Occipital lobe (tissue), 2 donors: ENCODE results near the gene CRTC3. TPM values are rescaled to one million over a fixed set of nuclear protein-coding genes. Genes with fewer than 3 reads are reported as not detected.
"Not testable (repeated sequence)": the region's sequence is repeated elsewhere in the genome, so short reads cannot be mapped to it uniquely, and the experiment has no call there.

Experiments used
- DNase-seq: peaks from one replicate; lab custom pipeline; 2025; lab: John Stamatoyannopoulos, UW
- total RNA-seq: library from RNA; depleted of rRNA; stranded (reverse); fragments of >200 nt; gene quantifications from one replicate; pipeline ENCODE4 v1.2.3, GENCODE V29; 2014

Gene CRTC3
- total RNA-seq, 1 donor from 2014 or later = 17.9 TPM

- no peak for DNase-seq
These were observed 90.8 kb downstream of the CRTC3 start for GRCh38 chr15:90620379-90621067.

DNA sequence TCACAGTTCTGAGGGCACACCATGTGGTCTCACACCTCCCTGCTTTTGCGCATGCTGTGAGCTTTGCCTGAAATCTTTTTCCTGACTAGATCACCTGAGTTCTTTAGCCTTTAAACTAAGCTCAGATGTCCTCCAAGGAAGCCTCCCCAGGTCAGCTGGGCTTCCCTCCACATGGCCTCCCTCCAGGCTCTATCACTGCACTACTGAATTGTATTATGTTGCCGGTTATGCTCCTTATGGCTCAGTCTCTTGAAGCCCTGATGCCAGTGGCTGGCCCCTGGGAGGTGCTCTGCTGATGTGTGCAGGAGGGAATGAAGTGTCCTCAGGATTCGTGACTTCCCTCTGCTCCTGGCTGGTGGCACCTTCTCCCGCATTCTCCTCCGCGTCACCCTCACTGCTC is 94.1 kb downstream of the CRTC3 start:
- DNase-seq = no peak

DNA sequence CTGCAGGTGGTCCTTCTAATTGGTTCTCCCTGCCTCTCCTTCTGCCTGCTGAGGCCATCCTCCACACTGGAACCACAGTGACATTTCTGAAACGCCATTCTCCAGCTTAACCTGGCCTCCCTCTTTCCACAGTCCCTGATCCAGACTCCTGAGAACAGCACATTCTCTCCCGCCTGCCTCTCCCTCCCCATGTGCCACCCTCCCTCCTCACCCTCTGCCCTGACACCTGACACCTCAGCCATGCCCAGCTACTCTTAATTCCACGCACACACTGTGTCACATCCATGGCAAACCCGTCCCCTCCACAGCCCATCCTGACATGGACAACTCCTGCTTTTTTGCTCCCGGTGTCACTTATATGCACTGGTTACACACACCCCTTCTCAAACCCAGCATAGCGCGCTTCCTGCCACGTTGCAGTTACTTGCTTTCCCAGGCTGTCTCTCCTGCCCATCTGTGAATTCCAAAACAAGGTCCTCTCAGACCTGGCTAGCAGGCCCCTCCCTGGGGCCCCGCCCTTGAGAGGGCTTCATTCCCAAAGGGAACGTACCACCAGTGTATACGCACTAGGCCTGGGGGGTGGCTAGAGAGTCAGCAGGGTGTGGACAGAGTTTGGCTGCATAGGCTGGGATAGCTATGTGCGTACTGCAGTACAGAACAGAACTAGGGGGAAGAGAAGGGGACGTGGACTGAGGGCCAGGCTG is 94.7 kb downstream of the CRTC3 start:
- DNase-seq = no peak

GRCh38 chr15:90625037-90625436 is 95.3 kb downstream of the CRTC3 start:
- DNase-seq = no peak

DNA sequence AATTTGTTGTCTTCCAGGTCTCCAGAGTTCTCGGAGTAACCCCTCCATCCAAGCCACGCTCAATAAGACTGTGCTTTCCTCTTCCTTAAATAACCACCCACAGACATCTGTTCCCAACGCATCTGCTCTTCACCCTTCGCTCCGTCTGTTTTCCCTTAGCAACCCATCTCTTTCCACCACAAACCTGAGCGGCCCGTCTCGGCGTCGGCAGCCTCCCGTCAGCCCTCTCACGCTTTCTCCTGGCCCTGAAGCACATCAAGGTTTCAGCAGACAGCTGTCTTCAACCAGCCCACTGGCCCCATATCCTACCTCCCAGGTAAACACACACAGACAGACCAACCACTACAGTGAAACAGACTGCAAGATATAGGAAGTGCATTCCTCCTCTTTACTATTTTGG is 99.5 kb downstream of the CRTC3 start:
- no peak for DNase-seq

DNA sequence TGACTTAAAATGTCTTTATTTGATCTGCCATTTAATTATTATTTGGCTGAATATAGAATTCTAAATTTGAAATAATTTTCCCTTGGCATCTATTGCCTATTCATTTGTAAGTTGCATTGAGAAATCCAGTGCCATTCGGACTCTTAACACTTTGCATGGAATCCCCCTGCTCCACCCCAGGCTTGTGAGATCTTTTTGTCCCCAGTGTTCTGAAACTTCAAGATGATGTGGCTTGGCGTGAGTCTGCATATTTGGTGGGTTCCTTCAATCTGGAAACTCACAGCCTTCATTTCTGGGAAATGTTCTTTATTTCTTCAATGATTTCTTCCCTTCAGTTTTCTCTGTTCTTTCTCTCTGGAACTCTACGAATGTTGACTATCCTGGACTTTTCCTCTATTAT is 103.6 kb downstream of the CRTC3 start:
- no peak for DNase-seq

DNA sequence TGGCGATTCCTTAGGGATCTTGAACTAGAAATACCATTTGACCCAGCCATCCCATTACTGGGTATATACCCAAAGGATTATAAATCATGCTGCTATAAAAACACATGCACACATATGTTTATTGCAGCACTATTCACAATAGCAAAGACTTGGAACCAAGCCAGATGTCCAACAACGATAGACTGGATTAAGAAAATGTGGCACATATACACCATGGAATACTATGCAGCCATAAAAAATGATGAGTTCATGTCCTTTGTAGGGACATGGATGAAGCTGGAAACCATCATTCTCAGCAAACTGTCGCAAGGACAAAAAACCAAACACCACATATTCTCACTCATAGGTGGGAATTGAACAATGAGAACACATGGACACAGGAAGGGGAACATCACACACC is 107.3 kb downstream of the CRTC3 start:
- DNase-seq = not testable (repeated sequence)

- DNase-seq = no peak
These were observed 108.0 kb downstream of the CRTC3 start for GRCh38 chr15:90637693-90638092.

DNA sequence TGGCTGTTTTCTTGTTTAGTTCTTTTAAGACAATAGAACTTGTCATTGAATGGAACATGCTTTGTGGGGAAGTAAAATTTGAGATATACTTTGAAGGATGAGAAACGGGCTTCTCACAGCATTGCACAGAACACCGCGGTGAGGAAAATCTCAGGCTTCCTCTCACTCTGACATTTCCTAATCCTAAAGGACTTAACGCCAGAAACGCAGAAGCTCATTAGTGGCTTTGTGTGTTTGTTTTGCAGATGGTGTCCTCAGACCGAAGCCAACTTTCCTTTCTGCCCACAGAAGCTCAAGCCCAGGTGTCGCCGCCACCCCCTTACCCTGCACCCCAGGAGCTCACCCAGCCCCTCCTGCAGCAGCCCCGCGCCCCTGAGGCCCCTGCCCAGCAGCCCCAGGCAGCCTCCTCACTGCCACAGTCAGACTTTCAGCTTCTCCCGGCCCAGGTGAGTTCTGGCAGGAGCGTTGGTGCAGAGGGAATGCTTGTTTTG is 108.5 kb downstream of the CRTC3 start:
- DNase-seq = no peak

DNA sequence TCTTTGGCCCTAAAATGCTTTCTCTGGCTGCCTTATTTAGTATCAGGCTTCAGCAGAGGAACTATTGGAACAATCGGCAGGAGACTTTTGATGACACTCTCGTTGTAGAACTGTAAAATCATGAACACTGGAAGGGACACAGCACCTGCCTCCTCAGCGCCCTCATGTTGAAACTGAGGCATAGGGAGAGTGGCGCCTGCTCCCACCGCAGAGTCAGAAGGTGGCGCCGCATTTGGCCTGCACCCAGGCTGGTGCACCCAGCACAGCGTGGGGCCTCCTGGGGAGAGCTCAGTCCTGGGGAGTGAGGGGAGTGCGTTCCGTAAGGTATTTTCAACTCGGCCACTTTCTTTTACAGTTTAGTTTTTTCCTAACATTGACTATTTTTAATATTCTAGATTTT is 109.2 kb downstream of the CRTC3 start:
- no peak for DNase-seq

GRCh38 chr15:90640862-90641261 is 111.1 kb downstream of the CRTC3 start:
- no peak for DNase-seq

GRCh38 chr15:90641581-90642463 is 112.1 kb downstream of the CRTC3 start:
- no peak for DNase-seq

DNA sequence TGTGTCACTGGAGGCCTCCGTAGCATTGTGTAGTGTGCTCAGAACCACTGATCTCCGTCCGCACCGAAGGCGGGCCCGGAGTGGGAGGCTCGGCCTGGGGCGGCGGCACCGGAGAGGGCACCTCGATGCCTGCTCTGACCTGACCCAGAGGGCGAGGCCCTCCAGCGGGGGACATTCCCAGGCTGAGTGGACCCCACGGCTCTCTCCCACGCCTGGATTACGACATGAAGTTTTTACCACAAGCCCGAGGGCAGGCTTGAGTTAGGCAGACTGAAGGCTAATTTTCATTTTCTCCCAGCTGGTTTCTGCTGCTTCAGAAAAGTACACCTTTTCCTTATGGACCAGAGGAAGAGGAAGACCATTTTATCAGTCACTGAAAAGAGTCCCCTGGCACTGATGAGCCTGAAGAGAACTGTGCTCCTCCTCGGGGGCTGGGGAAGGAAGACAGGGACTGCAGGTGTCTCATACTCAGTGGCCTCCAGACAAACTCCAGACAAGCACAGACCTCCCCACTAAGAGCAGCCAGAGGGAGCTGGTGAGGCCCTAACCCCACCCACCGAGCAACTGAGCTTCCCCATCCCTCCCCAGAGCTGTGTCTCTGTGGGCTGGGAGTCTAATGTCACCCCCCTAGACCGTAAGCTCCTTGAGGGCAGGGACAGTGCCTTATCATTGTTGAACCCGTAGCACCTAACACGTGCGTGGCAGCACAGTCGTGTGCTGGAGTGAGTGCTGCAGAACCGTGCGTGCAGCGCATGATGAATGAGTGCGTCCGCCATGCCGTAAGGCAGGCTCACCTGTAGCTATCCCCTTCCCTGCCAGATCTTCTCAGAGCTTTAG is 113.0 kb downstream of the CRTC3 start:
- no peak for DNase-seq

GRCh38 chr15:90643301-90643632 is 113.5 kb downstream of the CRTC3 start:
- no peak for DNase-seq

DNA sequence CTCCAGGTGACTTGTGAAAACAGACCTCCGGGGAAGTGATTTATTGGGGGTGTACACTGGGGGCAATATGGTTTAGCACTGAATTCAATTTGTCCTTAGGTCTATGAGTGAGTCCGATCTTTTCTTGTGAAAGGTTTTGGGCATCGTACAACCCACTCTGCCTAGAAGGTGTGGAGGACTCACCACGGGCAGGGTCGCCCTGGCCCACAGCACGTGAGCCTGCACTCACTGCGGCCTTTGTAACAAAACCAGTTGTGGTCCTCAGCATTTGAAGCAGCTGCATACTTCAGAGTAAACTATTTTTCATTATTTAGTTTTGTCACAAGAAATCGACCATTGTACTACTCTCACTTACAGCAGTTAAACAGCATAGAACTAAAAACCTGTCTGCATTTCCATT is 114.8 kb downstream of the CRTC3 start:
- DNase-seq = no peak

GRCh38 chr15:90644952-90645725 is 115.4 kb downstream of the CRTC3 start:
- no peak for DNase-seq

- no peak for DNase-seq
These were observed 116.3 kb downstream of the CRTC3 start for GRCh38 chr15:90645873-90646575.

- DNase-seq = no peak
These were observed 117.1 kb downstream of the CRTC3 start for GRCh38 chr15:90646662-90647305.

DNA sequence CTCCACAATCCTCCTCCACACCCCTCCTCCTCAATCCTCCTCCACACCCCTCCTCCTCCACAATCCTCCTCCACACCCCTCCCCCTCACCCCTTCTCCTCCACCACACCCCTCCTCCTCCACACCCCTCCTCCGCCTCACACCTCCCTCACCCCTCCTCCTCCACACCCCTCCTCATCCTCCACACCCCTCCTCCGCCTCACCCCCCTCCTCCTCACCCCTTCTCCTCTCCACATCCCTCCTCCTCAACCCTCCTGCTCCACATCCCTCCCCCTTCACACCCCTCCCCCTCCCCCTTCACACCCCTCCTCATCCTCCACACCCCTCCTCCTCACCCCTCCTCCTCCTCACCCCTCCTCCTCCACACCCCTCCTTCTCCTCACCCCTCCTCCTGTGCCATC is 117.6 kb downstream of the CRTC3 start:
- no peak for DNase-seq
